Measurements from ENCODE around the gene R3HDM4.

- TF ChIP-seq POLR2A (IDR thresholded peaks at IDR 0.05; ENCODE audit: low read depth, low read length) (peak; percentile 52; the same call in 1 of the 2 replicates), CTCF (IDR thresholded peaks at IDR 0.05 in 2 of 3, conservative IDR thresholded peaks at IDR 0.05 in 1 of 3; ENCODE audit: control insufficient read depth in 2 of 3, extremely low read depth in 1 of 3, insufficient read depth in 1 of 3, low read depth in 3 of 3, low read length in 3 of 3) (peak in 2 of 3 experiments; percentile 10 to 14; a peak in 2 of 6 replicates), CHD1 (IDR thresholded peaks at IDR 0.05; ENCODE audit: low read depth, low read length) (no peak), LARP7 (IDR thresholded peaks at IDR 0.05) (no peak), MXI1 (IDR thresholded peaks at IDR 0.05; ENCODE audit: low read depth, low read length) (no peak), CEBPZ (IDR thresholded peaks at IDR 0.05; ENCODE audit: low read depth, low read length) (no peak), PRDM15 (CRISPR knock-in tag; IDR thresholded peaks at IDR 0.05) (no peak), CEBPB (IDR thresholded peaks at IDR 0.05; ENCODE audit: borderline replicate concordance in 1 of 2, low read depth in 2 of 2, low read length in 2 of 2) (no peak)
Measured at GRCh38 chr19:920051-920864, 7.2 kb upstream of the R3HDM4 start.

All from GM12878 (cell line).